ENCODE measurements around the gene PMF1.

GRCh38 chr1:156262461-156263287, 49.9 kb downstream of the PMF1 start:
- TF ChIP-seq CTCF (IDR thresholded peaks at IDR 0.05; ENCODE audit: low read length) = no peak
- no peak for TF ChIP-seq EZH2 (IDR thresholded peaks at IDR 0.05; ENCODE audit: borderline replicate concordance, low read length)

All from OCI-LY1 (cell line).